Measurements from ENCODE around the gene GUCY2D.
"Not testable (repeated sequence)": the region's sequence is repeated elsewhere in the genome, so short reads cannot be mapped to it uniquely, and the experiment has no call there.

Gene GUCY2D

DNA sequence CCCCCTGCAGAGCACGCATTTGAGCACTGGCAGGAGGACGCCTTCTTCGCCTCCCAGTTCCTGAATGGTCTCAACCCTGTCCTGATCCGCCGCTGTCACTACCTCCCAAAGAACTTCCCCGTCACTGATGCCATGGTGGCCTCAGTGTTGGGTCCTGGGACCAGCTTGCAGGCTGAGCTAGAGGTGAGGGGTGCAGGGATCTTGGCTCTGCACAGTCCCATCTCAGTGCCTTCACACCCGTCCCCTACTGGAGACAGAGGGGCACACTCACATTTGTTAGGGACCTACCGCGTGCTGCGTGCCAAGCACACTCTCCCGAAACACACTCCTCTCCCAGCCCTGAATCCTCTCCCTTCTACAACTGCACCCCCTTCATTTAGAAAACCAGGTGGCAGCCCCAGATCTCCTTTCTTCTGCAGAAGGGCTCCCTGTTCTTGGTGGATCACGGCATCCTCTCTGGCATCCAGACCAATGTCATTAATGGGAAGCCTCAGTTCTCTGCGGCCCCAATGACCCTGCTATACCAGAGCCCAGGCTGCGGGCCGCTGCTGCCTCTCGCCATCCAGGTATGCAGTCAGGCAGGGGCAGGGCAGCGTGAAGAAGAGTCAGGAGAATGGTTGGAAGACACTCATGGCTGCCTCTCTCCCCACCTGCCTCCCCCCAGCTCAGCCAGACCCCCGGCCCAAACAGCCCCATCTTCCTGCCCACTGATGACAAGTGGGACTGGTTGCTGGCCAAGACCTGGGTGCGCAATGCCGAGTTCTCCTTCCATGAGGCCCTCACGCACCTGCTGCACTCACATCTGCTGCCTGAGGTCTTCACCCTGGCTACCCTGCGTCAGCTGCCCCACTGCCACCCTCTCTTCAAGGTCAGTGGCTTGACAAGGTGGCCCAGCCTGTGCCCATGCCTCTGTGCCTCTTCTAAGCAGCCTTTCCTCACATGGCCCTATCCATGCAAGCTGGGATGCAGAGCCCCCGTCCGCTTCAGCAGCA is 42.7 kb downstream of the GUCY2D start:
- DNase-seq (ENCODE audit: low spot score): no peak

DNA sequence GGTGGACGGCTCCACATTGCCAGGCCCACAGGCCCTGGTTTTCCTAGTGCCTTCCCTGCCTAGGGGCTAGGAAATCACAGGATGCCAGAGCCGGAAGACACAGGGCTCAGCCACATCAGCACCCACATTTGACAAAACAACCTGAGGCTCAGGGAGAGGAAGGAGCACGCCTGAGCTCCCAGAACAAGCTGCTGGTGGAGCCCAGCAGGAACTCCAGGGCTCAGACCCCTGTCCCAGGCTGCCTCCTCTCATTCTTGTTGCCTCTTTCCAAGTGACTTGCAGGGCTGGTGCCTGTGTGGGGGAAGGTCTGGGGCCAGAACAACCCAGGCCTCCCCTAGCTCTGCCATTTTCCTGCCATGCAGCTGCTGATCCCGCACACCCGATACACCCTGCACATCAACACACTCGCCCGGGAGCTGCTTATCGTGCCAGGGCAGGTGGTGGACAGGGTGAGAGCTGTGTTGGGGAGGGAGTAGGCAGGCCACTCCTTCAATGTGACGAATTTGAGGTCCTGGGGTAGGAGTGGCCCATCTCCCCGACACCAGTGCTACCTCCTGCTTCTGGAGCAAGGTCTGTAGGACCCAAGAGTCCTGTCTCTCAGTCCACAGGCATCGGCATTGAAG is 44.0 kb downstream of the GUCY2D start:
- DNase-seq (ENCODE audit: low spot score): no peak

DNA sequence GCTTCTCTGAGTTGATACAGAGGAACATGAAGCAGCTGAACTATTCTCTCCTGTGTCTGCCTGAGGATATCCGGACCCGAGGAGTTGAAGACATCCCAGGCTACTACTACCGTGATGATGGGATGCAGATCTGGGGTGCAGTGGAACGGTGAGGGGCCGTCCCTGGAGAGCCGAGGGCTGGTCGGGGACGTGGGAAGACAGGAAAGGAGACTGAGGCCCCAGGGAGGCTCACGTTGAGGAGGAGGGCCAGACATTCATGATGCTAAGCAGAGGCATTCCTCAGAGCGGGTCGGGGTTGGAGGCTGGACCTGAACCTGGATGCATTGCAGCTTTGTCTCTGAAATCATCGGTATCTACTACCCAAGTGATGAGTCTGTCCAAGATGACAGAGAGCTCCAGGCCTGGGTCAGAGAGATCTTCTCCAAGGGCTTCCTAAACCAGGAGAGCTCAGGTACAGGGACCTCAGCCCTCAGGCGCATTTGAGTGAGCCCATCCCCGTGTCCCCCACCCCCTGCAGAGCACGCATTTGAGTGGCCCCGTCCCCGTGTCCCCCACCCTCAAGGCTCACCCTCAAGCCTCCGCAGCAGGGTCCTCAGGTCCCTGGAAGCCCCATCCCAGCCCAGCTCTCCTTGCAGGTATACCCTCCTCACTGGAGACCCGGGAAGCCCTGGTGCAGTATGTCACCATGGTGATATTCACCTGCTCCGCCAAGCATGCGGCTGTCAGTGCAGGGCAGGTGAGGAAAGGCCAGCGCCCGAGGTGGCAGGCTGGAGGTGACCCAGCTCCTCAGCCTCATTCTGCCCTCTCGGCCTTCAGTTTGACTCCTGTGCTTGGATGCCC is 44.7 kb downstream of the GUCY2D start:
- DNase-seq (ENCODE audit: low spot score): no peak

DNA sequence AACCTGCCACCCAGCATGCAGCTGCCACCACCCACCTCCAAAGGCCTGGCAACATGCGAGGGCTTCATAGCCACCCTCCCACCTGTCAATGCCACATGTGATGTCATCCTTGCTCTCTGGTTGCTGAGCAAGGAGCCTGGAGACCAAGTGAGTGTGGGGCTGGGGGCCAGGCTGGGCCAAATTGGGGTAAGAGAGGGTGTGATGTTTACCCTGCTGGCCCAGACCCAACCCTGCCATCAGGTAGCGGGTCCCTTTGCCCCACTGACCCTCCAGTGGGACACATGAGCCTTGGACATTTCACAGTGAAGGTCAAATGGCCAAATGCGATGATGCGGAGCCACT is 45.3 kb downstream of the GUCY2D start:
- DNase-seq (ENCODE audit: low spot score): no peak

DNA sequence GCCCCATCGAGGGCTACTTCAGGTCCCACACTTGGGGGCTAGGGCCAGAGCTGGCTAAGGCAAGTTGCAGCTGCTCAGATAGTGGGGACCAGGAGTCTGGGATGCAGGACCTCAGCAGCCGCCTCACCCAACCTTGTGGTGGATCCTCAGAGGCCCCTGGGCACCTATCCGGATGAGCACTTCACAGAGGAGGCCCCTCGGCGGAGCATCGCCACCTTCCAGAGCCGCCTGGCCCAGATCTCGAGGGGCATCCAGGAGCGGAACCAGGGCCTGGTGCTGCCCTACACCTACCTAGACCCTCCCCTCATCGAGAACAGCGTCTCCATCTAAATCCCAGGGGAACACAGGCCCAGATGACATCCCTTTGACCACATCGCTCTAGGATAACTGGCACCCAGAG is 45.8 kb downstream of the GUCY2D start:
- no peak for DNase-seq (ENCODE audit: low spot score)

DNA sequence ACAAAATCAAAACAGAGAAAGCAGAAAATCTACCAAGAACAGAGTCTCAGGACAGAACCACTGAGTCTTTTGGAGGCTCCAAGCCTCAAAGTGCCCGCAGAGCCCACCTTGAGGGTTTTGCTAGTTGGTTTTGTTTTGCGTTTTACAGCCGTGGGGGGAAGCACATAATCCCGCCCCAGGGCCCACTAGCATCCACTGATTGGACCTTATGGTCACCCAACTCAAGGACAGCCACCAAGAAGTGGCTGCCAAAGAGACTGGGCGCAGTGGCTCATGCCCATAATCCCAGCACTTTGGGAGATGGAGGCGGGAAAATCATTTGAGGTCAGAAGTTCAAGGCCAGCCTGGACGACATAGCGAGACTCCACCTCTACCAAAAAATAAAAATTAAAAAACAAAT is 46.3 kb downstream of the GUCY2D start:
- no peak for DNase-seq (ENCODE audit: low spot score)

DNA sequence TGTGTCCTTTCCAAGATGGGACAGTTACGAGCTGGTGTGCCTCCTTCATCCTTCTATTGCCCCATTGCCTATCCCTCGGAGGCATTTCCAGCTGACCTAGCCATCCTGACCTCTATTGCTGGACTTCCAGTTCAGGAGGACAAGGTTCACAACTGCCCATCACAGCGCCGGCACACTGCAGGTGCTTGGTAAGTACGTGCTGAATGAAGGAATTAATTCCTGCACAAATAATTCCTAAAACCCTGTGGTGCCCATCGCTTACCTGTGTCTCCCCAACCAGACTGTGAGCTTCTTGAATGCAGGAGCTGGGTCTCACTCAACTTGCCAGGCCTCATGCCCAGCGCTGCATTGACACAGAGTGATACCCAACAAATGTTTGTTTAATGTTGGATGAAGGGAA is 49.4 kb downstream of the GUCY2D start:
- DNase-seq (ENCODE audit: low spot score): no peak

DNA sequence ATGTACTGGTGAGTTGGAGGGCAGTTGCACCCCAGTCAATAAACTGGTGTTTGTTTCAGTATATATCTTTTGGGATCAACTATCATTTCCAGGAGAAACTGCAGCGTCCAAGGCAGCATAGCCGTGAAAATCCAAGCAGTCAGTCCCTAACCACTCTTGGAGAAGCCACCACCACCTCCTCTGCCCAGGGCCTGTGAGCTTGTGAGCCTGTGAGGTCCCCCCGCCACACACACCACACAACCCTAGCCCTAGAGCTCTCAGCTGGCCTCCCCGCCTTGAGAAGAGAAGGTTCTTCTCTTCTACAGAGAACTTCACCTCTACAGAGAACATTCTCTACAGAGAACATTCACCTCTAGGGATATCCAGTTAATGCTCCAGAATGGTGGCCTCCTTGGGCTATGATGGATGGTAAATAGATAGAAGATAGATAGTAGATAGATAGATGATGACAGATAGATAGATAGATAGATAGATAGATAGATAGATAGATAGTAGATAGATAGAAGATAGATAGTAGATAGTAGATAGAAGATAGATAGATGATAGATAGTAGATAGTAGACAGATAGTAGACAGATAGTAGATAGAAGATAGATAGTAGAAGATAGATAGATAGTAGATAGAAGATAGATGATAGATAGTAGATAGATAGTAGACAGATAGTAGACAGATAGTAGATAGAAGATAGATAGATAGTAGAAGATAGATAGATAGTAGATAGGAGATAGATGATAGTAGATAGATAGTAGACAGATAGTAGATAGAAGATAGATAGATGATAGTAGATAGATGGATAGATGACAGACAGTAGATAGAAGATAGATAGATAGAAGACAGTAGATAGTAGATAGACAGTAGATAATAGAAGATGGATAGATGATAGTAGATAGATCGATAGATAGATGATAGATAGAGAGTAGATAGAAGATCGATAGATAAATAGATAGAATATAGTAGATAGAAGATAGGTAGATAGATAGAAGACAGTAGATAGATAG is 50.1 kb downstream of the GUCY2D start:
- DNase-seq (ENCODE audit: low spot score): no peak

DNA sequence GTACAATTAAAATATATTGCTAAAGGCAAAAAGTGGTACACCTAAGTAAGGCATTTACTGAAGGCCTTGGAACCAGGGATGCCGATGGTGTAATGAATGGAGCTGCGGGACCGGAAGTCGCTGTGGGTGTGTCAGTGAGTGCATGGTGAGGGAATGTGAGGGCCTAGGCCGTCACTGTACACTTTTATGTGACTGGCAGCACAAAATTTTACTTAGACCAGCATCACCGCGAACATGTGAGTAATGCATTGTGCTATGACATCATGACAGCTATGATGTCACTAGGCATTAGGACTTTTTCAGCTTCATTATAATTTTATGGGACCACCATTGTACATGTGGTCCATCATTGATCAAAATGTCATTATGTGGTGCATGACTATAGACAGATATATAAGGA is 51.2 kb downstream of the GUCY2D start:
- no peak for DNase-seq (ENCODE audit: low spot score)

DNA sequence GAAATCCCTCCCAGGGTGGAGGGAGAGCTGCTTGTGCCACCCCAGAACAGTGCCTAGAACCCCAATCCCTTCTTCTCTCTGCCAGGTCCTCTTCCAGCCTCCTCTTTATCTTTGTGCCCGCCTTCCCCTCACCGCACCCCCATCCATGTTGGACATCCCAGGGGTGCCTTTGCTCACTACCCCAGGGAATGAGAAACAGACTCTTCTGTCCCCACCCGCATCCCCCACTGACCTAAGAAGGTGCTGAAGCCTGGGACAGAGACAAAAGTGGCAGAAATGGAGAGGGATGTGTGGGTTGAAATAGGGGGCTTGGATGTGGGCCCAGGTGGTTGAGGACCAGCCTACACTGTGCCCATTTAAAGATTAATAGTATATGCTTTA is 53.4 kb downstream of the GUCY2D start:
- no peak for DNase-seq (ENCODE audit: low spot score)

DNA sequence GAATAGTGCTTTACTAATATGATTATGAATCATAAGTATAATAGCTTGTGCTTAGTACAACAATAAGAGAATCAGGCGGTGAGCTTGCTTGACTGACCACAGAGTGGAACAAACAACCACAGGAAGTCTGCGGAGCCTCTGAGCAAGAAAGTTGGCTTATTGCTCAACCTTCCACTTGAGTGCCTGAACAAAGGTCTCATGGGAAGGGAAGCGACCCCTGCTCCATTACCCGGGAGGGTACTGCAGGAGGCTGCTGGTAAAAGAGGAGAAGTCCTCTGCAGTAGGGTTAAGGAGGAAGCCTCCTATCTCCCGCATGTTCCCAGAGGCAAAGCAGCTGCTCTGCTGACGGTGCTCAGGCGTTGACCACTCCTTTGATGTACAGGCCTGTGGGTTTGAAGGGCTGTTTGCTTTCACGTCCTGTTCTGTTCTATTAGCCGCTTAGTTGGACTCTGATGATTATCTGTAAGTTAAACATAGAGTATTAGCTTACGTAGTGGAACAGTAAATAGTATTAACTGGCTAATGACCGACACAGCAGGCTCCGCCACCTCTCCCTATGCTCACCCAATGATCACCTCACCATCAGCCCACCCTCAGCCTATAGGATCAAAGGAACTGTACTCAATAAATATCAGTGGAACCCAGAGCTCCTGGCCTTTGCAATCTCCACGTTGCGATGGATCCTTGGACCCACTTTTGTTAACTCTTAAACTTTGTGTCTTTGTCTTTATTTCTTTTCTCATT is 54.0 kb downstream of the GUCY2D start:
- DNase-seq (ENCODE audit: low spot score): peak; percentile 53

DNA sequence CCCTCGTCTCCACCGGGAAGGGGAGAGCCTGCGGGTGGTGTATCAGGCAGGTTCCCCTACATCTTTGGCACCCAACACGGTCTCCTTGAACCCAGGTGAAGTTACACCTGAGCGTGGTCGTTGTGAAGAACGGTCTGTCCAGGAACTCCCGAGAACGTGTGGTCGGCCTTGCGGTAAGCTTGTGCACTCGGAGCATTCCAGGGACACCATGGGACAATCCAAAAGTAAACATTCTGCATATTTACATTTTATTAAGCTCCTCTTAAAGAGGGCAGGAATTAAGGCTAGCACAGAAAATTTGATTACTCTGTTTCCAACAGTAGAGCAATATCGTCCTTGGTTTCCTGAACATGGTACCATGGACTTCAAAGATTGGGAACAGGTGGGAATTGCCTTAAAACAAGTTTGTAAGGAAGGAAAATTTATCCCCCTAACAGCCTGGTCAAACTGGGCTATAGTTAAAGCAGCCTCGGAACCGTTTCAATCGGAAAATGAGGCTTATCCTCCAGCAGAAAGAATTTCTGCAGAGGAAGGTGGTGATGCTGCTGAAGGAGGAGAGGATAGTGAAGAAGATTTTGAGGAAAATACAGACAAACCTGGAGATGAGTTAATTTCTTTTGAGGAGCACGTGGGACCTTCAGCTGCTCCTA is 54.7 kb downstream of the GUCY2D start:
- DNase-seq (ENCODE audit: low spot score): no peak

DNA sequence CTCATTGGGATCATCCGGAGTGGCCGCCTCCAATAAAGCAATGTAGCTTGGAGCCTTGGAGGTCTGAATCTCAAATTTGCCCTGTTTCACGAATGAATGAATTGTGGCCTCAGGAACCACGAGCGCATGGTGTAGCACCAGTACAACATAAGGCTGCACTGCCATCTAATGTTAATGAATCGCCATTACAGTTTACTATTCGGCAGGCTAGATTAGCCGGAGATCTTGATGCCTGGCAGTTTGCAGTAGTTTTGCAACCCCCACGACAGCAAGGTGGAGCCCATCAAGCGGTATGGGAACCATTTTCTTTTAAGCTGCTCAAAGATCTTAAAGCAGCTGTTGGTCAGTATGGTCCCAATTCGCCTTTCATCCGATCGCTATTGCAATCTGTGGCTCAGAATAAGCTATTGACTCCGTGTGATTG is 55.3 kb downstream of the GUCY2D start:
- DNase-seq (ENCODE audit: low spot score): peak; percentile 85

DNA sequence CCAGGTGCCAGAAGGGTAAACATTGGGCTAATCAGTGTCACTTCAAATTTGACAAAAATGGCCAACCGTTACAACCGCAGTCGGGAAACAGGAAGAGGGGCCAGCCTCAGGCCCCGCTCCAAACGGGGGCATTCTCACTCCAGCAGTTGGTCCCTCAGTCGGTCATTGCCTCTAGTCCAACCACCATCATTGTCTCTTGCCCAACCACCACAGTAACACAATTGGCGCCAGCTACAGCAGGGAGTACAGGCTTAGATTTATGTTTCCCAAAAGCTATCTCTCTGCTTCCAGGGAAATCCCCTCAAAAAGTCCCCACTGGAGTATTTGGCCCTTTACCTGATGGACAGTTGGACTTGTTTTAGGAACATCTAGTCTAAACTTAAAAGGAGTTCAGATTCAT is 56.7 kb downstream of the GUCY2D start:
- DNase-seq (ENCODE audit: low spot score): no peak

DNA sequence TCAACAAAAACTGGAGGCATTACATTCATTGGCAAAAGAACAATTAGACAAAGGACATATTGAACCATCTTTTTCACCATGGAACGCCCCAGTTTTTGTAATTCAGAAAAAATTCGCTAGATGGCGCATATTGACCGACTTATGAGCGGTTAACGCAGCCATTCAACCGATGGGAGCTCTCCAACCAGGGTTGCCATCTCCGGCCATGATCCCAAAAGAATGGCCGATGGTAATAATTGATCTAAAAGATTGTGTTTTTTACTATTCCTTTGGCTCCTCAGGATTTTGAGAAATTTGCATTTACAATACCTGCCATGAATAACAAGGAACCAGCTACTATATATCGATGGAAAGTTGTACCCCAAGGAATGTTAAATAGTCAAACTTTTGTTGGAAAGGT is 57.9 kb downstream of the GUCY2D start:
- DNase-seq (ENCODE audit: low spot score): peak; percentile 70

DNA sequence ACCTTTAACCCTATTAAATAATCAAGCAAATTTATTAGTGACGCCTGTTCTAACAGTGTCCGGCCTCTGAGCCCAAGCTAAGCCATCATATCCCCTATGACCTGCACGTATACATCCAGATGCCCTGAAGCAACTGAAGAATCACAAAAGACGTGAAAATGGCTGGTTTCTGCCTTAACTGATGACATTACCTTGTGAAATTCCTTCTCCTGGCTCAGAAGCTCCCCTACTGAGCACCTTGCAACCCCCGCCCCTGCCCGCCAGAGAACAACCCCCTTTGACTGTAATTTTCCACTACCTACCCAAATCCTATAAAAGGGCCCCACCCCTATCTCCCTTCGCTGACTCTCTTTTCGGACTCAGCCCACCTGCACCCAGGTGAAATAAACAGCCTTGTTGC is 59.4 kb downstream of the GUCY2D start:
- not testable (repeated sequence) for DNase-seq (ENCODE audit: low spot score)

DNA sequence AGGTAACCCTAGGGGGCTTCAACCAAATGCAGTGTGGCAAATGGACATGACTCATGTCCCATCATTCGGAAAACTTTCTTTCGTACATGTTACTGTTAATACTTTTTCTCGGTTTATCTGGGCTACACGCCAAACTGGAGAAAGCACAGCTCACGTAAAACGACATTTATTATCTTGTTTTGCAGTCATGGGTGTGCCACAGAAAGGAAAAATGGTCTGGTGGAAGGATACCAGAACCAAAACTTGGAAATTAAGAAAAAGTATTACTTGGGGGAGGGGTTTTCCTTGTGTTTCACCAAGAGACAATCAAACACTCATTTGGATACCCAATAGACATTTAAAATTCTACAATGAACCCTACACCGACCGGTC is 60.0 kb downstream of the GUCY2D start:
- DNase-seq (ENCODE audit: low spot score): no peak

DNA sequence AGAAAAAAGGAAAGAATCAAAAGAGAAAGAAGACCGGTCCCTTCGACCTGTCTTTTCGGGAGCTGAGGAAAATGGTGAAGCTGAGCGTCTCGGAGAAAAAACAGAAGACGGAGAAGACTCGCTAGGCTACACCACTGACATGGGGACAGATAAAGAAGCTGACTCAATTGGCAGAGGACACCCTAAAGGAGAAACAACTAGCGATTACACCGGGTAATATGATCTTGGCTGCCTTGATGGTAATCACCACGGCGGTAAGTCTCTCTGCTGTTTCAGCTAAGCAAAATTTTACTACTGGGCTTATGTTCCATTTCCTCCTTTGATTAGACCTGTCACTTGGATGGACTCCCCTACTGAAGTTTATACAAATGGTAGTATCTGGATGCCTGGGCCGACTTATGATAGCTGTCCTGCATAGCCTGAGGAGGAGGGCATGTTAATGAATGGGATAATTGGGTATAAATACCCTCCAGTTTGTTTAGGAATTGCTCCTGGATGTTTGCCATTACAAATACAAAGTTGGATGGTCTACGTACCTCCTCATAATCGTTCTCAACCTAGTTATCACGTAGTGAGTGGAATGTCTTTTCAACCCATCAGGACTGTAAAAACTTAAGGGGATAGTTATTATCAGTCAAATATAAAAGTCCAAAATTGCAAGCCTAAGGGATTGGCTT is 60.5 kb downstream of the GUCY2D start:
- no peak for DNase-seq (ENCODE audit: low spot score)

DNA sequence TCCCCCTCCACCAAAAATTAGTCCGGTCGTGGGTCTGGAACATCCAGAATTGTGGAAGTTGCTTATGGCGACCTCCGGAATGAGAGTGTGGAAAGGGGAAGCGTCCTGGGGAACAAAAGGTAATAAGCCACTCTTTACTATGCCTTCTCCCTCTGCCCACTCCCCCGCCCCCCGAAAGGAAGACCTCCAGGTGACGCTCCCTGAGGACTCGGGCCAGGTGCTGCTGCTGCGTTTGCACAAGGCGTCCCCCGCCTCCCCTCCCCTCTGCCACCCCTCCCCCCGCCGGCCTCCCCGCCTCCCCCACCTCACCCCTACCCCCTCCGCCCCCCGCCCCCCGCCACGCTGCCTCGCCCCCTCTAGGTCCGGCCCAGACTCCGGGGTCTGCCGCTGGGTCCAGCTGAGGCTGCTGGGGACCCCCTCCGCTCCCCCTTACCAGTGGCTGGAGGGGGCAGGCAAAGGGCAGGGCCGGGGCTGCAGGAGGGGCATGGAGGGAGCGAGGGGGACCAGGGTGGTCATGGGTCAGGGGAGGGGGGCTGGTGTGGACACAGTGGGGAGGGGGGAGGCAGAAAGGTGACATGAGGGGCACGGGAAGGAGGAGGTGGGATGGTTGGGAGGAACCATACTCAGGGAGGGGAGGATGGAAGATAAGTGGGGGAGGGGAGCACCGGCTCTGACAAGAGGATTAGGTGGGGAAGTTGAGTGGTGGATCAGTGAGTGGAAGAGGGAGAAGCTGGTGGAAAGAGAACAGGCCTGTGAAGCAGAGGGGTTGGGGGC is 61.5 kb downstream of the GUCY2D start:
- no peak for DNase-seq (ENCODE audit: low spot score)

Measured in germinal center (tissue), 1 donor.